HepG2 (cell line): ENCODE data around the gene LYSMD1. TPM values are rescaled to one million over a fixed set of nuclear protein-coding genes. Genes with fewer than 3 reads are reported as not detected.
A peak's percentile ranks its signal among the peaks of the same experiment; 100 is the strongest.

Experiments used
- ATAC-seq: fragments of 200-7000 bp; cut with Tn5 transposase; 3 replicates; pipeline ENCODE4 v1.9.1; 2020; ENCODE audit warnings: mild to moderate bottlenecking, moderate library complexity
- BruUV-seq: library from RNA; stranded (reverse); fragments of 400-500 nt; replicated peaks from 2 replicates; lab custom pipeline; 2021; lab: Mats Ljungman, UMichigan
- CTCF ChIA-PET: fragments of 300-600 bp; formaldehyde crosslinking; extraction: SDS; loops from one replicate; lab custom pipeline; 2021; ENCODE audit warnings: low total read pairs, inconsistent platforms, low intra/inter-chr PET ratio; lab: Yijun Ruan, JAX
- POLR2A ChIA-PET: fragments of 350-600 bp; sonication (Branson Sonifier 250); formaldehyde crosslinking; loops from one replicate; lab custom pipeline; 2020; ENCODE audit warnings: antibody characterized with exemption, inconsistent platforms; lab: Yijun Ruan, JAX
- DNase-seq: peaks from one replicate; pipeline ENCODE4 v3.0.0-alpha.2; 2015; ENCODE audit warnings: low spot score
- FAIRE-seq: peaks from 3 replicates; lab custom pipeline; 2011; peaks lifted over from hg19 to GRCh38; lab: Jason Lieb, UNC
- H2AFZ ChIP-seq: one replicate; pipeline ENCODE4 v1.6.1; 2011; ENCODE audit warnings: low read length, inconsistent platforms
- H3K27ac ChIP-seq: fragments of 300-600 bp; 3 replicates; pipeline ENCODE4 v1.8.0; 2011; ENCODE audit warnings: mixed run types, mild to moderate bottlenecking, mixed read lengths, low read length, inconsistent platforms; ENCODE audit not compliant: insufficient read depth; ENCODE audit errors: extremely low read length
- H3K27me3 ChIP-seq, 2 experiments: fragments of 200-600 bp in 1 of 2; 2 replicates in 1 of 2; 3 replicates in 1 of 2; pipeline versions ENCODE4 v1.6.0 to v1.8.0; 2011; ENCODE audit warnings: low read length in 2 of 2, mild to moderate bottlenecking in 2 of 2, moderate library complexity in 2 of 2, inconsistent platforms in 1 of 2; ENCODE audit not compliant: insufficient read depth in 2 of 2, control insufficient read depth in 1 of 2
- H3K36me3 ChIP-seq, 2 experiments: fragments of 200-600 bp in 1 of 2; replicated peaks in 1 of 2; 2 replicates in 1 of 2; 3 replicates in 1 of 2; pipeline versions ENCODE4 v1.5.1 to v1.8.0; 2011; ENCODE audit warnings: low read length in 2 of 2, inconsistent platforms in 1 of 2; ENCODE audit not compliant: insufficient read depth in 2 of 2, control insufficient read depth in 1 of 2
- H3K4me1 ChIP-seq: 2 replicates; pipeline ENCODE4 v1.5.1; 2012; ENCODE audit warnings: low read length, inconsistent platforms; ENCODE audit not compliant: insufficient read depth
- H3K4me2 ChIP-seq: 2 replicates; pipeline ENCODE4 v1.6.0; 2011; ENCODE audit warnings: low read depth, low read length, inconsistent platforms
- H3K4me3 ChIP-seq, 3 experiments: fragments of 200-600 bp in 1 of 3; sonication (generic), shearing (Covaris generic) in 1 of 3; replicated peaks in 1 of 3; 2 replicates each; pipeline ENCODE4 v1.5.1; 2011 to 2016; ENCODE audit warnings: low read length in 3 of 3, inconsistent platforms in 2 of 3, low read depth in 2 of 3, mild to moderate bottlenecking in 2 of 3, control low read depth in 1 of 3, mixed read lengths in 1 of 3; ENCODE audit not compliant: insufficient read depth in 1 of 3
- H3K79me2 ChIP-seq: one replicate; pipeline ENCODE4 v1.6.1; 2011; ENCODE audit warnings: low read length, inconsistent platforms; ENCODE audit not compliant: insufficient read depth
- H3K9ac ChIP-seq: 2 replicates; pipeline ENCODE4 v1.6.0; 2011; ENCODE audit warnings: mild to moderate bottlenecking, low read depth, low read length, inconsistent platforms; ENCODE audit not compliant: insufficient read depth
- H3K9me3 ChIP-seq: 2 replicates; pipeline ENCODE4 v1.5.1; 2012; ENCODE audit warnings: mild to moderate bottlenecking, low read length
- H4K20me1 ChIP-seq: 2 replicates; pipeline ENCODE4 v1.6.0; 2011; ENCODE audit warnings: inconsistent platforms, mild to moderate bottlenecking, low read length, moderate library complexity; ENCODE audit not compliant: insufficient read depth
- DMAP1 ChIP-seq: IDR thresholded peaks from 2 replicates; pipeline ENCODE4 v1.6.1; 2016
- NR2F1 ChIP-seq, 2 experiments: fragments of 450-650 bp in 1 of 2; formaldehyde crosslinking in 1 of 2; IDR thresholded peaks; 2 replicates each; pipeline versions ENCODE4 v1.5.0 to v1.6.1; 2016 to 2020; ENCODE audit warnings: mild to moderate bottlenecking in 1 of 2, missing compliant biosample characterization in 1 of 2, missing genetic modification reagents in 1 of 2, moderate library complexity in 1 of 2
- PCBP1 ChIP-seq: fragments of 200-400 bp; formaldehyde crosslinking; IDR thresholded peaks from 2 replicates; pipeline ENCODE4 v1.6.1; 2017; ENCODE audit warnings: mild to moderate bottlenecking, low read depth, low read length, borderline replicate concordance
- SMAD9 ChIP-seq: sonication (generic); formaldehyde crosslinking; IDR thresholded peaks from 2 replicates; pipeline ENCODE4 v1.5.1; 2020; ENCODE audit warnings: mild to moderate bottlenecking, missing genetic modification reagents
- SNAPC4 ChIP-seq: sonication (generic); formaldehyde crosslinking; IDR thresholded peaks from 2 replicates; pipeline ENCODE4 v1.4.0; 2020; ENCODE audit warnings: mild to moderate bottlenecking, missing genetic modification reagents
- SOX13 ChIP-seq, 3 experiments: fragments of 450-650 bp in 1 of 3; sonication (generic) in 1 of 3; formaldehyde crosslinking in 1 of 3; IDR thresholded peaks in 2 of 3; conservative IDR thresholded peaks in 1 of 3; 2 replicates each; pipeline versions ENCODE4 v1.5.0 to v1.6.1; 2016 to 2020; ENCODE audit warnings: antibody characterized with exemption in 1 of 3, mild to moderate bottlenecking in 1 of 3, missing compliant biosample characterization in 1 of 3, missing genetic modification reagents in 1 of 3, moderate library complexity in 1 of 3
- ZBTB7B ChIP-seq: sonication (generic); formaldehyde crosslinking; IDR thresholded peaks from 2 replicates; pipeline ENCODE4 v1.4.0; 2020; ENCODE audit warnings: missing genetic modification reagents
- ZFAT ChIP-seq: sonication (generic); formaldehyde crosslinking; conservative IDR thresholded peaks from 2 replicates; pipeline ENCODE4 v1.8.1; 2023; ENCODE audit warnings: missing genetic modification reagents, inconsistent platforms
- ZNF225 ChIP-seq: sonication (generic); formaldehyde crosslinking; IDR thresholded peaks from 2 replicates; pipeline ENCODE4 v1.4.0; 2020; ENCODE audit warnings: mild to moderate bottlenecking, missing genetic modification reagents
- ZNF468 ChIP-seq: sonication (generic); formaldehyde crosslinking; IDR thresholded peaks from 2 replicates; pipeline ENCODE4 v1.8.0; 2022; ENCODE audit warnings: mild to moderate bottlenecking, moderate library complexity, missing genetic modification reagents
- ZNF607 ChIP-seq: sonication (generic); formaldehyde crosslinking; IDR thresholded peaks from 2 replicates; pipeline ENCODE4 v1.5.1; 2020; ENCODE audit warnings: missing genetic modification reagents, mild to moderate bottlenecking, borderline replicate concordance
- ZNF652 ChIP-seq: IDR thresholded peaks from 2 replicates; pipeline ENCODE4 v1.6.1; 2016; ENCODE audit warnings: low read depth, borderline replicate concordance
- WGBS: methylation state at CpG from one replicate; pipeline ENCODE4 v1.1.6; 2017; ENCODE audit warnings: low lambda C conversion rate; 5-methylcytosine and 5-hydroxymethylcytosine counted together
- in situ Hi-C: cut with HindIII; loops from 2 replicates; pipeline ENCODE4 v1.10.0; 2017; ENCODE audit warnings: low pct_unique_long_range_greater_than_20kb; ENCODE audit not compliant: extremely low pct_ligation_motif_present
- intact Hi-C: fragments of 100-400 bp; cut with micrococcal nuclease; formaldehyde crosslinking; loops from one replicate; pipeline ENCODE4 v1.10.0; 2022; ENCODE audit not compliant: unreplicated experiment
- polyA plus RNA-seq, 8 experiments: library from polyadenylated mRNA; depleted of rRNA in 3 of 8; stranded (reverse) in 7 of 8; unstranded in 1 of 8; fragments of >200 nt; fragmentation: Illumina TruSeq in 4 of 8; extraction: Trizol in 4 of 8; gene quantifications; 2 replicates each; pipeline versions ENCODE4 v1.2.1 to v1.2.3, GENCODE V29; 2011 to 2016; ENCODE audit warnings: low read depth in 4 of 8, missing spikeins in 1 of 8, mixed read lengths in 1 of 8; ENCODE audit not compliant: insufficient read depth in 1 of 8
- total RNA-seq, 5 experiments: library from RNA; depleted of rRNA; stranded (reverse); fragments of >200 nt; fragmentation: Illumina TruSeq; extraction: Trizol; gene quantifications; 2 replicates each; pipeline ENCODE4 v1.2.3, GENCODE V29; 2016; ENCODE audit warnings: low read depth in 1 of 5
- TF ChIP-seq, protein P1 (sequence below): sonication (generic); formaldehyde crosslinking; IDR thresholded peaks from 2 replicates; pipeline ENCODE4 v1.9.0; 2021; ENCODE audit warnings: missing genetic modification reagents, borderline replicate concordance

LYSMD1 gene
- total and polyA plus RNA-seq, 2 of the 13 experiments (the other 11 are each of a cell fraction or from before 2014, with no cell fraction given): 3.8 to 4.8 TPM

GRCh38 chr1:151197863-151198253, 32.2 kb upstream of the LYSMD1 start:
- intact Hi-C loops (loop anchor here (1.0 to 5.0 kb wide), 2 partner anchors 83 to 149 kb away; partner anchors contain the start of gene RFX5), in situ Hi-C loops (no loop called here)
- Histone ChIP-seq H2AFZ (no peak overlapping the region), H3K36me3 (peaks cover 3 to 11% of the 10 kb centered on the region in 2 experiments; a peak in 4 of 5 replicates), H3K27ac (peak overlapping the region; percentile 93), H3K27me3 (no peaks in the 10 kb centered on the region; a peak in 1 of 5 replicates), H3K4me3 (peak overlapping the region; percentile 87 to 95 (median 94)), H3K79me2 (peaks cover 40% of the 10 kb centered on the region), H3K4me1 (peaks cover 34% of the 10 kb centered on the region), H3K9ac (peak overlapping the region; percentile 89), H4K20me1 (peaks cover 17% of the 10 kb centered on the region), H3K9me3 (no peaks in the 10 kb centered on the region), H3K4me2 (peak overlapping the region; percentile 87)
- WGBS: 3% methylated on average over 10 of the region's 10 CpGs
- ChIA-PET CTCF (no interaction called here), POLR2A (interaction anchor here (1.4 kb wide), 1 partner anchor 57 kb away, joined by 7 read pairs; the partner anchor contains the start of gene PSMD4)
- FAIRE-seq (no peak), DNase-seq (peak; percentile 81), ATAC-seq (peak; percentile 54)
- TSS peak; percentile 90 for BruUV-seq
- TF ChIP-seq, protein P1, sequence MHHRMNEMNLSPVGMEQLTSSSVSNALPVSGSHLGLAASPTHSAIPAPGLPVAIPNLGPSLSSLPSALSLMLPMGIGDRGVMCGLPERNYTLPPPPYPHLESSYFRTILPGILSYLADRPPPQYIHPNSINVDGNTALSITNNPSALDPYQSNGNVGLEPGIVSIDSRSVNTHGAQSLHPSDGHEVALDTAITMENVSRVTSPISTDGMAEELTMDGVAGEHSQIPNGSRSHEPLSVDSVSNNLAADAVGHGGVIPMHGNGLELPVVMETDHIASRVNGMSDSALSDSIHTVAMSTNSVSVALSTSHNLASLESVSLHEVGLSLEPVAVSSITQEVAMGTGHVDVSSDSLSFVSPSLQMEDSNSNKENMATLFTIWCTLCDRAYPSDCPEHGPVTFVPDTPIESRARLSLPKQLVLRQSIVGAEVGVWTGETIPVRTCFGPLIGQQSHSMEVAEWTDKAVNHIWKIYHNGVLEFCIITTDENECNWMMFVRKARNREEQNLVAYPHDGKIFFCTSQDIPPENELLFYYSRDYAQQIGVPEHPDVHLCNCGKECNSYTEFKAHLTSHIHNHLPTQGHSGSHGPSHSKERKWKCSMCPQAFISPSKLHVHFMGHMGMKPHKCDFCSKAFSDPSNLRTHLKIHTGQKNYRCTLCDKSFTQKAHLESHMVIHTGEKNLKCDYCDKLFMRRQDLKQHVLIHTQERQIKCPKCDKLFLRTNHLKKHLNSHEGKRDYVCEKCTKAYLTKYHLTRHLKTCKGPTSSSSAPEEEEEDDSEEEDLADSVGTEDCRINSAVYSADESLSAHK: no peak
- TF ChIP-seq SNAPC4 (CRISPR knock-in tag) (no peak), NR2F1 (CRISPR knock-in tag; IDR thresholded peaks at IDR 0.05) (0 out of 4 replicates have a peak, but pooled peaks of 1 of the 2 experiments have one; percentile 4), DMAP1 (CRISPR knock-in tag) (no peak), SMAD9 (CRISPR knock-in tag) (no peak), ZBTB7B (CRISPR knock-in tag) (no peak), ZFAT (CRISPR knock-in tag) (no peak), ZNF225 (CRISPR knock-in tag) (no peak), ZNF607 (CRISPR knock-in tag) (peak; percentile 75; the same call in 1 of the 2 replicates), ZNF468 (CRISPR knock-in tag) (no peak), SOX13 (IDR thresholded peaks at IDR 0.05) (no peak), SOX13 (CRISPR knock-in tag; conservative IDR thresholded peaks at IDR 0.05 in 1 of 2, IDR thresholded peaks at IDR 0.05 in 1 of 2) (peak in 1 of 2 experiments; percentile 27; a peak in 1 of 4 replicates), PCBP1 (no peak), ZNF652 (CRISPR knock-in tag) (no peak)
